Measurements from ENCODE around the gene TESK2. TPM values are rescaled to one million over a fixed set of nuclear protein-coding genes. Genes with fewer than 3 reads are reported as not detected.

Gene TESK2
- polyA plus RNA-seq, 1 donor (not counting 4 experiments of a cell fraction or from before 2014, with no cell fraction given) = 2.0 TPM

DNA sequence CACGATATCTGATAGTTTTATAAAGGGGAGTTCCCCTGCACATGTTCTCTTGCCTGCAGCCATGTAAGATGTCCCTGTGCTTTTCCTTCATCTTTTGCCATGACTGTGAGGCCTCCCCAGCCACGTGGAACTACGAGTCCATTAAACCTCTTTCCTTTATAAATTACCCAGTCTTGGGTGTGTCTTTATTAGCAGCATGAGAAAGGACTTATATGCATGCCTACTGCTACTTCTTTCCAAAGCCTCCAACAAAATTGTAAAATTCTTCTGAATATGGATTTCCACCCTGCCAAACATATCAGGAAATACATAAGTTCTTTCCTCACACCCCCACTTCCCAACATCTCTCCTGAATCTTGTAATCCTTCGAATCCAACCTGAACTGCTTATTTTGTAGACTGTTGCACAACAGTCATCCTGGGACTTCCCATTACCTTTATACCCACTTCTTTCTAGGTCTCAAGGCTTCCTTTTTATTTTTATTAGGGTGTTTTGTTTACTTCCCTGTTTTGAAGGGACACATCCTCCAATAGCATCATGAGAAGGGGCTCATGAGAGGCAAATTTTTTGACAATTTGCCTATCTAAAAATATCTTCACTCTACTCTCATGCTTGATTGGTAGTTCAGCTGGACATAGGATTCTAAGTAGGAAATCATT lies 83.2 kb downstream of the TESK2 start:
- Histone ChIP-seq H3K27ac (ENCODE audit: control insufficient read depth, insufficient read depth, low read length) (no peak overlapping the region), H3K4me1 (ENCODE audit: control insufficient read depth, extremely low read depth, insufficient read depth, low read length) (peaks cover 21% of the 10 kb centered on the region), H3K4me3 (ENCODE audit: control insufficient read depth in 2 of 3, extremely low read depth in 1 of 3, insufficient read depth in 2 of 3, low read depth in 1 of 3, low read length in 3 of 3) (no peak overlapping the region), H3K9me3 (ENCODE audit: control insufficient read depth, low read depth, low read length) (no peaks in the 10 kb centered on the region), H2AFZ (ENCODE audit: control insufficient read depth, low read length) (peak overlapping the region; percentile 10), H3K9me1 (ENCODE audit: control insufficient read depth, extremely low read depth, insufficient read depth, low read length) (peaks cover 4% of the 10 kb centered on the region), H3K27me3 (ENCODE audit: control insufficient read depth, extremely low read depth, insufficient read depth, low read length) (no peaks in the 10 kb centered on the region), H3K4me2 (ENCODE audit: control insufficient read depth, extremely low read depth, insufficient read depth, low read depth, low read length) (no peak overlapping the region), H3K9ac (ENCODE audit: control insufficient read depth, extremely low read depth, insufficient read depth, low read length) (no peak overlapping the region), H4K20me1 (ENCODE audit: control insufficient read depth, extremely low read depth, insufficient read depth, low read length) (no peaks in the 10 kb centered on the region), H3K79me2 (ENCODE audit: control insufficient read depth, insufficient read depth, low read length) (no peaks in the 10 kb centered on the region), H3K36me3 (ENCODE audit: control insufficient read depth in 2 of 2, extremely low read depth in 1 of 2, insufficient read depth in 2 of 2, low read length in 2 of 2) (no peaks in the 10 kb centered on the region)
- FAIRE-seq = no peak
- DNase-seq (ENCODE audit: low read depth, low spot score) = no peak
- TF ChIP-seq, protein P1, sequence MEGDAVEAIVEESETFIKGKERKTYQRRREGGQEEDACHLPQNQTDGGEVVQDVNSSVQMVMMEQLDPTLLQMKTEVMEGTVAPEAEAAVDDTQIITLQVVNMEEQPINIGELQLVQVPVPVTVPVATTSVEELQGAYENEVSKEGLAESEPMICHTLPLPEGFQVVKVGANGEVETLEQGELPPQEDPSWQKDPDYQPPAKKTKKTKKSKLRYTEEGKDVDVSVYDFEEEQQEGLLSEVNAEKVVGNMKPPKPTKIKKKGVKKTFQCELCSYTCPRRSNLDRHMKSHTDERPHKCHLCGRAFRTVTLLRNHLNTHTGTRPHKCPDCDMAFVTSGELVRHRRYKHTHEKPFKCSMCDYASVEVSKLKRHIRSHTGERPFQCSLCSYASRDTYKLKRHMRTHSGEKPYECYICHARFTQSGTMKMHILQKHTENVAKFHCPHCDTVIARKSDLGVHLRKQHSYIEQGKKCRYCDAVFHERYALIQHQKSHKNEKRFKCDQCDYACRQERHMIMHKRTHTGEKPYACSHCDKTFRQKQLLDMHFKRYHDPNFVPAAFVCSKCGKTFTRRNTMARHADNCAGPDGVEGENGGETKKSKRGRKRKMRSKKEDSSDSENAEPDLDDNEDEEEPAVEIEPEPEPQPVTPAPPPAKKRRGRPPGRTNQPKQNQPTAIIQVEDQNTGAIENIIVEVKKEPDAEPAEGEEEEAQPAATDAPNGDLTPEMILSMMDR (optimal IDR thresholded peaks at IDR 0.05 in 1 of 3, IDR thresholded peaks at IDR 0.05 in 1 of 3, conservative IDR thresholded peaks at IDR 0.05 in 1 of 3; ENCODE audit: extremely low read depth in 1 of 3, insufficient read depth in 2 of 3, low read length in 3 of 3) = no peak
- no peak for TF ChIP-seq EZH2 (IDR thresholded peaks at IDR 0.05; ENCODE audit: low read length)
- dilution Hi-C loops (cut with MboI; ENCODE audit: extremely low pct_ligation_motif_present, low sequenced_read_pairs) = no loop called here

DNA sequence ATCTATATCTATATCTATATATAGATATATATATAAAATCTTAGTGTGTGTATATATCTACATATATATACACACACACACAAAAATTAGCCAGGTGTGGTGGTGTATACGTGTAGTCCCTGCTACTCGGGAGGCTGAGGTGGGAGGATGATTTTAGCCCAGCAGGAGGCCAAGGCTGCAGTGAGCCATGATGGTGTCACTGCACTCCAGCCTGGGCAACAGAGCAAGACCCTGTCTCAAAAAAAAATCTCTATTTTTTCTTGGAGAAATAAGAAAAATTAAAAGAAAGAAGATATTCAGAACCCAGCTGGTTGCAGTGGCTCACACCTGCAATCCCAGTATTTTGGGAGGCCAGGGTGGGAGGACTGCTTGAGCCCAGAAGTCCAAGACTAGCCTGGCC lies 85.3 kb downstream of the TESK2 start:
- H3K27me3 ChIP-seq (ENCODE audit: control insufficient read depth, extremely low read depth, insufficient read depth, low read length) = no peaks in the 10 kb centered on the region
- TF ChIP-seq EZH2 (IDR thresholded peaks at IDR 0.05; ENCODE audit: low read length) = no peak
- TF ChIP-seq, protein P1 (optimal IDR thresholded peaks at IDR 0.05 in 1 of 3, IDR thresholded peaks at IDR 0.05 in 1 of 3, conservative IDR thresholded peaks at IDR 0.05 in 1 of 3; ENCODE audit: extremely low read depth in 1 of 3, insufficient read depth in 2 of 3, low read length in 3 of 3) = no peak
- FAIRE-seq (no peak), DNase-seq (ENCODE audit: low read depth, low spot score) (no peak)
- no peak overlapping the region for H3K4me3 ChIP-seq (ENCODE audit: control insufficient read depth in 2 of 3, extremely low read depth in 1 of 3, insufficient read depth in 2 of 3, low read depth in 1 of 3, low read length in 3 of 3)
- H3K36me3 ChIP-seq (ENCODE audit: control insufficient read depth in 2 of 2, extremely low read depth in 1 of 2, insufficient read depth in 2 of 2, low read length in 2 of 2) = no peaks in the 10 kb centered on the region
- no peak overlapping the region for H3K27ac ChIP-seq (ENCODE audit: control insufficient read depth, insufficient read depth, low read length)
- no peaks in the 10 kb centered on the region for H4K20me1 ChIP-seq (ENCODE audit: control insufficient read depth, extremely low read depth, insufficient read depth, low read length)
- dilution Hi-C loops (cut with MboI; ENCODE audit: extremely low pct_ligation_motif_present, low sequenced_read_pairs) = no loop called here
- H3K9me1 ChIP-seq (ENCODE audit: control insufficient read depth, extremely low read depth, insufficient read depth, low read length) = no peaks in the 10 kb centered on the region
- no peaks in the 10 kb centered on the region for H3K9me3 ChIP-seq (ENCODE audit: control insufficient read depth, low read depth, low read length)
- H3K79me2 ChIP-seq (ENCODE audit: control insufficient read depth, insufficient read depth, low read length) = no peaks in the 10 kb centered on the region
- no peak overlapping the region for H3K4me2 ChIP-seq (ENCODE audit: control insufficient read depth, extremely low read depth, insufficient read depth, low read depth, low read length)
- H3K4me1 ChIP-seq (ENCODE audit: control insufficient read depth, extremely low read depth, insufficient read depth, low read length) = peaks cover 8% of the 10 kb centered on the region
- H2AFZ ChIP-seq (ENCODE audit: control insufficient read depth, low read length) = no peak overlapping the region
- H3K9ac ChIP-seq (ENCODE audit: control insufficient read depth, extremely low read depth, insufficient read depth, low read length) = no peak overlapping the region

Measured in keratinocyte (primary cell).